Measurements from ENCODE around the gene ADAP1. TPM values are rescaled to one million over a fixed set of nuclear protein-coding genes. Genes with fewer than 3 reads are reported as not detected.

The ADAP1 gene
- total RNA-seq, 1 donor from 2014 or later = 19.2 TPM

- DNase-seq (ENCODE audit: low spot score) = peak; percentile 92
Observed at GRCh38 chr7:923108-924041, 31.1 kb downstream of the ADAP1 start.

- DNase-seq (ENCODE audit: low spot score) = peak; percentile 73
Observed at GRCh38 chr7:922334-923107, 32.0 kb downstream of the ADAP1 start.

- peak; percentile 69 for DNase-seq (ENCODE audit: low spot score)
Observed at GRCh38 chr7:921581-922333, 32.7 kb downstream of the ADAP1 start.

- peak; percentile 86 for DNase-seq (ENCODE audit: low spot score)
Observed at GRCh38 chr7:921071-921461, 33.4 kb downstream of the ADAP1 start.

- DNase-seq (ENCODE audit: low spot score) = peak; percentile 62
Observed at GRCh38 chr7:920351-921070, 34.0 kb downstream of the ADAP1 start.

GRCh38 chr7:919924-920341 lies 34.5 kb downstream of the ADAP1 start:
- no peak for DNase-seq (ENCODE audit: low spot score)

GRCh38 chr7:919114-919442 lies 35.4 kb downstream of the ADAP1 start:
- DNase-seq (ENCODE audit: low spot score) = peak; percentile 69

GRCh38 chr7:918441-919113 lies 35.9 kb downstream of the ADAP1 start:
- DNase-seq (ENCODE audit: low spot score) = peak; percentile 59

GRCh38 chr7:918118-918425 lies 36.4 kb downstream of the ADAP1 start:
- no peak for DNase-seq (ENCODE audit: low spot score)

- DNase-seq (ENCODE audit: low spot score) = no peak
Observed at GRCh38 chr7:917255-918117, 37.0 kb downstream of the ADAP1 start.

GRCh38 chr7:916291-916941 lies 38.1 kb downstream of the ADAP1 start:
- DNase-seq (ENCODE audit: low spot score) = no peak

- no peak for DNase-seq (ENCODE audit: low spot score)
Observed at GRCh38 chr7:915291-916218, 38.9 kb downstream of the ADAP1 start.

GRCh38 chr7:914521-915194 lies 39.8 kb downstream of the ADAP1 start:
- no peak for DNase-seq (ENCODE audit: low spot score)

GRCh38 chr7:913736-914520 lies 40.6 kb downstream of the ADAP1 start:
- DNase-seq (ENCODE audit: low spot score) = no peak

GRCh38 chr7:911791-912480 lies 42.5 kb downstream of the ADAP1 start:
- DNase-seq (ENCODE audit: low spot score) = no peak

- DNase-seq (ENCODE audit: low spot score) = no peak
Observed at GRCh38 chr7:910931-911431, 43.5 kb downstream of the ADAP1 start.

Data from mesenteric fat pad (tissue), 1 donor.